K562 (cell line): Measurements from ENCODE around the gene OSTF1. TPM values are rescaled to one million over a fixed set of nuclear protein-coding genes. Genes with fewer than 3 reads are reported as not detected.

ENCODE experiments used
- HDAC2 ChIP-seq: fragments of 450-650 bp; IDR thresholded peaks from 2 replicates; pipeline ENCODE4 v1.6.1; 2016; ENCODE audit warnings: mild to moderate bottlenecking
- NR2C1 ChIP-seq, 2 experiments: fragments of 450-650 bp; IDR thresholded peaks; 2 replicates each; pipeline ENCODE4 v1.6.1; 2017; ENCODE audit warnings: mild to moderate bottlenecking in 2 of 2, antibody characterized with exemption in 1 of 2, inconsistent platforms in 1 of 2, missing compliant biosample characterization in 1 of 2, missing genetic modification characterization in 1 of 2
- NR2F6 ChIP-seq: fragments of 450-650 bp; formaldehyde crosslinking; IDR thresholded peaks from 2 replicates; pipeline ENCODE4 v1.4.0; 2020; ENCODE audit warnings: mild to moderate bottlenecking
- NRF1 ChIP-seq, 2 experiments: fragments of 450-650 bp; IDR thresholded peaks in 1 of 2; conservative IDR thresholded peaks in 1 of 2; 2 replicates each; pipeline ENCODE4 v1.6.1; 2014; ENCODE audit warnings: mild to moderate bottlenecking in 2 of 2
- SAFB2 ChIP-seq: fragments of 200-400 bp; formaldehyde crosslinking; IDR thresholded peaks from 2 replicates; pipeline ENCODE4 v1.6.1; 2018; ENCODE audit warnings: borderline replicate concordance, low read length, low read depth, moderate library complexity; ENCODE audit not compliant: severe bottlenecking
- SRF ChIP-seq, 2 experiments: fragments of 250-450, 450-650 bp in 1 of 2; sonication (Bioruptor Pico) in 1 of 2; sonication (generic) in 1 of 2; formaldehyde crosslinking; IDR thresholded peaks; 2 replicates each; pipeline versions ENCODE4 v1.5.0 to v1.5.1; 2020 to 2022; ENCODE audit warnings: mild to moderate bottlenecking in 1 of 2, missing genetic modification reagents in 1 of 2
- ZNF717 ChIP-seq: fragments of 250-450 bp; sonication (Bioruptor Pico); IDR thresholded peaks from 2 replicates; pipeline ENCODE4 v1.5.0; 2021
- polyA plus RNA-seq, 8 experiments: library from polyadenylated mRNA; depleted of rRNA in 4 of 8; stranded (reverse) in 5 of 8; unstranded in 3 of 8; fragments of >200 nt; fragmentation: Nextera tagmentation in 2 of 8; fragmentation: Illumina TruSeq in 1 of 8; extraction: Ambion mirVana in 2 of 8; extraction: Trizol in 1 of 8; gene quantifications; 2 replicates each; pipeline versions ENCODE4 v1.2.1 to v1.2.3, GENCODE V29; 2011 to 2014; ENCODE audit warnings: inconsistent platforms in 1 of 8, missing spikeins in 1 of 8
- total RNA-seq, 7 experiments: library from RNA; depleted of rRNA in 6 of 7; stranded (reverse); fragments of >200 nt in 6 of 7; fragmentation: Illumina TruSeq in 2 of 7; extraction: Trizol in 2 of 7; gene quantifications; 2 replicates each; pipeline versions ENCODE4 v1.2.1 to v1.2.3, GENCODE V29; 2011 to 2021; ENCODE audit warnings: low replicate concordance in 1 of 7
- TF ChIP-seq, protein P1 (sequence below): sonication (generic); formaldehyde crosslinking; IDR thresholded peaks from 2 replicates; pipeline ENCODE4 v1.4.0; 2020; ENCODE audit warnings: mild to moderate bottlenecking, missing genetic modification reagents
- TF ChIP-seq, protein P2 (sequence below): fragments of 450-650 bp; IDR thresholded peaks from 2 replicates; pipeline ENCODE4 v1.6.1; 2017; ENCODE audit warnings: antibody characterized with exemption, mild to moderate bottlenecking

Gene OSTF1
- total and polyA plus RNA-seq, 9 of the 15 experiments (the other 6 are each of a cell fraction or from before 2014, with no cell fraction given) = 15.0 to 37.3 (median 23.0) TPM

DNA sequence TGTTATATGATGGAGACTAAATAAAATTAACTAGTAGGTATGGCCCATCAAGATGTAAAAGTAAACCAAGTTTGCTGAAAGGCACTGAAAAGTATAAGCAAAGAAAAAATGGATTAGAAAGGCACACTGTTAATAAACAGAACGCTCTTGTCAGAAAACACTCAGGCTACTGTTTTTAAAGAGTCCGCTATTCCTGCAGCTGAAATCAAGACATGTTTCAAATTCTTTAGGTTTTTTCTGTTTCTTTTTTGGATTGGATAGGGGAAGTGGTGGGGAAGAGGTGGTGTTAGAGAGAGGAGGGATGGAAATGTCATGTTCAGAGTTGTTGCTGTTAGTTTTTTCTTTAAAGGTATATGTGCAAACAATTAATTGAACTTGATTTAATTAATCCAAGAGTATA lies 17.5 kb downstream of the OSTF1 start (continued):
- TF ChIP-seq, protein P1, sequence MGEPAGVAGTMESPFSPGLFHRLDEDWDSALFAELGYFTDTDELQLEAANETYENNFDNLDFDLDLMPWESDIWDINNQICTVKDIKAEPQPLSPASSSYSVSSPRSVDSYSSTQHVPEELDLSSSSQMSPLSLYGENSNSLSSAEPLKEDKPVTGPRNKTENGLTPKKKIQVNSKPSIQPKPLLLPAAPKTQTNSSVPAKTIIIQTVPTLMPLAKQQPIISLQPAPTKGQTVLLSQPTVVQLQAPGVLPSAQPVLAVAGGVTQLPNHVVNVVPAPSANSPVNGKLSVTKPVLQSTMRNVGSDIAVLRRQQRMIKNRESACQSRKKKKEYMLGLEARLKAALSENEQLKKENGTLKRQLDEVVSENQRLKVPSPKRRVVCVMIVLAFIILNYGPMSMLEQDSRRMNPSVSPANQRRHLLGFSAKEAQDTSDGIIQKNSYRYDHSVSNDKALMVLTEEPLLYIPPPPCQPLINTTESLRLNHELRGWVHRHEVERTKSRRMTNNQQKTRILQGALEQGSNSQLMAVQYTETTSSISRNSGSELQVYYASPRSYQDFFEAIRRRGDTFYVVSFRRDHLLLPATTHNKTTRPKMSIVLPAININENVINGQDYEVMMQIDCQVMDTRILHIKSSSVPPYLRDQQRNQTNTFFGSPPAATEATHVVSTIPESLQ = no peak
- TF ChIP-seq SAFB2 (no peak), NRF1 (conservative IDR thresholded peaks at IDR 0.05 in 1 of 2, IDR thresholded peaks at IDR 0.05 in 1 of 2) (no peak), HDAC2 (no peak), ZNF717 (CRISPR knock-in tag) (no peak), NR2C1 (IDR thresholded peaks at IDR 0.05) (no peak), NR2C1 (tag; IDR thresholded peaks at IDR 0.05) (no peak), NR2F6 (CRISPR knock-in tag) (no peak), SRF (CRISPR knock-in tag; IDR thresholded peaks at IDR 0.05) (no peak)
- TF ChIP-seq, protein P2, sequence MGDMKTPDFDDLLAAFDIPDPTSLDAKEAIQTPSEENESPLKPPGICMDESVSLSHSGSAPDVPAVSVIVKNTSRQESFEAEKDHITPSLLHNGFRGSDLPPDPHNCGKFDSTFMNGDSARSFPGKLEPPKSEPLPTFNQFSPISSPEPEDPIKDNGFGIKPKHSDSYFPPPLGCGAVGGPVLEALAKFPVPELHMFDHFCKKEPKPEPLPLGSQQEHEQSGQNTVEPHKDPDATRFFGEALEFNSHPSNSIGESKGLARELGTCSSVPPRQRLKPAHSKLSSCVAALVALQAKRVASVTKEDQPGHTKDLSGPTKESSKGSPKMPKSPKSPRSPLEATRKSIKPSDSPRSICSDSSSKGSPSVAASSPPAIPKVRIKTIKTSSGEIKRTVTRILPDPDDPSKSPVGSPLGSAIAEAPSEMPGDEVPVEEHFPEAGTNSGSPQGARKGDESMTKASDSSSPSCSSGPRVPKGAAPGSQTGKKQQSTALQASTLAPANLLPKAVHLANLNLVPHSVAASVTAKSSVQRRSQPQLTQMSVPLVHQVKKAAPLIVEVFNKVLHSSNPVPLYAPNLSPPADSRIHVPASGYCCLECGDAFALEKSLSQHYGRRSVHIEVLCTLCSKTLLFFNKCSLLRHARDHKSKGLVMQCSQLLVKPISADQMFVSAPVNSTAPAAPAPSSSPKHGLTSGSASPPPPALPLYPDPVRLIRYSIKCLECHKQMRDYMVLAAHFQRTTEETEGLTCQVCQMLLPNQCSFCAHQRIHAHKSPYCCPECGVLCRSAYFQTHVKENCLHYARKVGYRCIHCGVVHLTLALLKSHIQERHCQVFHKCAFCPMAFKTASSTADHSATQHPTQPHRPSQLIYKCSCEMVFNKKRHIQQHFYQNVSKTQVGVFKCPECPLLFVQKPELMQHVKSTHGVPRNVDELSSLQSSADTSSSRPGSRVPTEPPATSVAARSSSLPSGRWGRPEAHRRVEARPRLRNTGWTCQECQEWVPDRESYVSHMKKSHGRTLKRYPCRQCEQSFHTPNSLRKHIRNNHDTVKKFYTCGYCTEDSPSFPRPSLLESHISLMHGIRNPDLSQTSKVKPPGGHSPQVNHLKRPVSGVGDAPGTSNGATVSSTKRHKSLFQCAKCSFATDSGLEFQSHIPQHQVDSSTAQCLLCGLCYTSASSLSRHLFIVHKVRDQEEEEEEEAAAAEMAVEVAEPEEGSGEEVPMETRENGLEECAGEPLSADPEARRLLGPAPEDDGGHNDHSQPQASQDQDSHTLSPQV = no peak
